ENCODE measurements around the gene UGT2B15. TPM values are rescaled to one million over a fixed set of nuclear protein-coding genes. Genes with fewer than 3 reads are reported as not detected.
"Not testable (repeated sequence)": the region's sequence is repeated elsewhere in the genome, so short reads cannot be mapped to it uniquely, and the experiment has no call there.

UGT2B15 gene
- total RNA-seq, 3 donors from 2014 or later = 0.98 to 2.0 TPM; not detected in 1

- Histone ChIP-seq H3K9me3 (no peaks in the 10 kb centered on the region), H3K36me3 (no peaks in the 10 kb centered on the region), H3K4me1 (no peaks in the 10 kb centered on the region), H3K4me3 (no peak overlapping the region), H3K27ac (no peak overlapping the region), H3K27me3 (no peaks in the 10 kb centered on the region)
- DNase-seq (ENCODE audit: low spot score in 2 of 2) = no peak
- intact Hi-C loops (cut with DNase I; ENCODE audit: low total_unique reads) = loop anchor here (10.0 kb wide), 1 partner anchor 1636 kb away; no protein-coding TSS in a partner anchor
- no peak for TF ChIP-seq CTCF (IDR thresholded peaks at IDR 0.05)
- no peak for TF ChIP-seq POLR2A (IDR thresholded peaks at IDR 0.05)
- TF ChIP-seq POLR2AphosphoS5 (IDR thresholded peaks at IDR 0.05) = no peak
These were observed 38.1 kb upstream of the UGT2B15 start for GRCh38 chr4:68708566-68708965.

- not testable (repeated sequence) for H3K27me3 ChIP-seq; H3K27ac ChIP-seq; DNase-seq (ENCODE audit: low spot score in 2 of 2); H3K4me1 ChIP-seq; H3K4me3 ChIP-seq; H3K36me3 ChIP-seq; H3K9me3 ChIP-seq
- intact Hi-C loops (cut with DNase I; ENCODE audit: low total_unique reads) = loop anchor here (10.0 kb wide), 1 partner anchor 1642 kb away; no protein-coding TSS in a partner anchor
These were observed 32.7 kb upstream of the UGT2B15 start for GRCh38 chr4:68703168-68703567.

- Histone ChIP-seq H3K27me3 (no peaks in the 10 kb centered on the region), H3K4me1 (no peaks in the 10 kb centered on the region), H3K9me3 (no peaks in the 10 kb centered on the region), H3K36me3 (no peaks in the 10 kb centered on the region), H3K4me3 (no peak overlapping the region), H3K27ac (no peak overlapping the region)
- DNase-seq (ENCODE audit: low spot score in 2 of 2) = no peak
- intact Hi-C loops (cut with DNase I; ENCODE audit: low total_unique reads) = loop anchor here (10.0 kb wide), 1 partner anchor 1645 kb away; no protein-coding TSS in a partner anchor
- no peak for TF ChIP-seq POLR2AphosphoS5 (IDR thresholded peaks at IDR 0.05)
- no peak for TF ChIP-seq CTCF (IDR thresholded peaks at IDR 0.05)
- TF ChIP-seq POLR2A (IDR thresholded peaks at IDR 0.05) = no peak
These were observed 29.7 kb upstream of the UGT2B15 start for GRCh38 chr4:68700152-68700551.

- intact Hi-C loops (cut with DNase I; ENCODE audit: low total_unique reads) = no loop called here
- no peak overlapping the region for H3K4me3 ChIP-seq
- H3K27ac ChIP-seq = no peak overlapping the region
These were observed 23.0 kb upstream of the UGT2B15 start for GRCh38 chr4:68693325-68694075.

GRCh38 chr4:68691186-68691585 lies 20.7 kb upstream of the UGT2B15 start:
- H3K27ac ChIP-seq = no peak overlapping the region
- H3K36me3 ChIP-seq = no peaks in the 10 kb centered on the region
- DNase-seq (ENCODE audit: low spot score in 2 of 2) = no peak
- peaks cover 0 to 14% of the 10 kb centered on the region in 2 donors for H3K9me3 ChIP-seq
- intact Hi-C loops (cut with DNase I; ENCODE audit: low total_unique reads) = no loop called here
- H3K4me3 ChIP-seq = no peak overlapping the region
- TF ChIP-seq POLR2AphosphoS5 (IDR thresholded peaks at IDR 0.05) (no peak), POLR2A (IDR thresholded peaks at IDR 0.05) (no peak), CTCF (IDR thresholded peaks at IDR 0.05) (no peak)
- no peaks in the 10 kb centered on the region for H3K4me1 ChIP-seq
- H3K27me3 ChIP-seq = no peaks in the 10 kb centered on the region

More at GRCh38 chr4:68693325-68694075, 23.0 kb upstream of the UGT2B15 start:
- no peaks in the 10 kb centered on the region for H3K36me3 ChIP-seq
- DNase-seq (ENCODE audit: low spot score in 2 of 2) = no peak
- peaks cover 0 to 14% of the 10 kb centered on the region in 2 donors for H3K9me3 ChIP-seq
- H3K4me1 ChIP-seq = no peaks in the 10 kb centered on the region
- no peaks in the 10 kb centered on the region for H3K27me3 ChIP-seq
- TF ChIP-seq POLR2A (IDR thresholded peaks at IDR 0.05) (no peak), CTCF (IDR thresholded peaks at IDR 0.05) (no peak), POLR2AphosphoS5 (IDR thresholded peaks at IDR 0.05) (no peak)

Measured in breast epithelium (tissue), 4 donors.